HG03521 (cell line): Measurements from ENCODE around the gene DPYD.
A peak's percentile ranks its signal among the peaks of the same experiment; 100 is the strongest.

ENCODE experiments used
- ATAC-seq: cut with Tn5 transposase; IDR thresholded peaks from one replicate; pipeline ENCODE4 v1.9.1; 2021; ENCODE audit warnings: mild to moderate bottlenecking, moderate library complexity; ENCODE audit not compliant: unreplicated experiment

Gene DPYD

GRCh38 chr1:97844552-97845089 lies 76.2 kb downstream of the DPYD start:
- no peak for ATAC-seq

- no peak for ATAC-seq
These were observed 79.5 kb downstream of the DPYD start for GRCh38 chr1:97841338-97841737.

- ATAC-seq, result no peak
These were observed 83.7 kb downstream of the DPYD start for GRCh38 chr1:97837161-97837560.

GRCh38 chr1:97834899-97835298 lies 85.9 kb downstream of the DPYD start:
- ATAC-seq, result no peak

- ATAC-seq, result no peak
These were observed 87.0 kb downstream of the DPYD start for GRCh38 chr1:97833881-97834280.

- ATAC-seq, result no peak
These were observed 88.4 kb downstream of the DPYD start for GRCh38 chr1:97832481-97832880.

- no peak for ATAC-seq
These were observed 92.9 kb downstream of the DPYD start for GRCh38 chr1:97827887-97828286.

- no peak for ATAC-seq
These were observed 94.0 kb downstream of the DPYD start for GRCh38 chr1:97826820-97827219.

GRCh38 chr1:97824624-97825023 lies 96.2 kb downstream of the DPYD start:
- ATAC-seq, result no peak

GRCh38 chr1:97824200-97824599 lies 96.6 kb downstream of the DPYD start:
- ATAC-seq, result no peak

- peak; percentile 51 for ATAC-seq
These were observed 100.2 kb downstream of the DPYD start for GRCh38 chr1:97820470-97821188.

GRCh38 chr1:97816927-97817326 lies 103.9 kb downstream of the DPYD start:
- no peak for ATAC-seq

GRCh38 chr1:97814804-97815203 lies 106.0 kb downstream of the DPYD start:
- ATAC-seq, result no peak

- no peak for ATAC-seq
These were observed 106.7 kb downstream of the DPYD start for GRCh38 chr1:97814121-97814520.

GRCh38 chr1:97812076-97812475 lies 108.8 kb downstream of the DPYD start:
- ATAC-seq, result no peak

GRCh38 chr1:97806996-97807520 lies 113.8 kb downstream of the DPYD start:
- ATAC-seq, result no peak

GRCh38 chr1:97806326-97806725 lies 114.5 kb downstream of the DPYD start:
- no peak for ATAC-seq

GRCh38 chr1:97805093-97805492 lies 115.7 kb downstream of the DPYD start:
- no peak for ATAC-seq

GRCh38 chr1:97803026-97803425 lies 117.8 kb downstream of the DPYD start:
- ATAC-seq, result no peak

- no peak for ATAC-seq
These were observed 118.8 kb downstream of the DPYD start for GRCh38 chr1:97802011-97802410.

GRCh38 chr1:97797403-97798183 lies 123.2 kb downstream of the DPYD start:
- ATAC-seq, result no peak

- no peak for ATAC-seq
These were observed 124.1 kb downstream of the DPYD start for GRCh38 chr1:97796711-97797110.
